ENCODE results near the gene PEBP1. TPM values are rescaled to one million over a fixed set of nuclear protein-coding genes. Genes with fewer than 3 reads are reported as not detected.
A peak's percentile ranks its signal among the peaks of the same experiment; 100 is the strongest.

PEBP1 gene
- total and polyA plus RNA-seq, 10 of the 15 experiments (the other 5 are each of a cell fraction or from before 2014, with no cell fraction given): 79.4 to 415 (median 206) TPM

DNA sequence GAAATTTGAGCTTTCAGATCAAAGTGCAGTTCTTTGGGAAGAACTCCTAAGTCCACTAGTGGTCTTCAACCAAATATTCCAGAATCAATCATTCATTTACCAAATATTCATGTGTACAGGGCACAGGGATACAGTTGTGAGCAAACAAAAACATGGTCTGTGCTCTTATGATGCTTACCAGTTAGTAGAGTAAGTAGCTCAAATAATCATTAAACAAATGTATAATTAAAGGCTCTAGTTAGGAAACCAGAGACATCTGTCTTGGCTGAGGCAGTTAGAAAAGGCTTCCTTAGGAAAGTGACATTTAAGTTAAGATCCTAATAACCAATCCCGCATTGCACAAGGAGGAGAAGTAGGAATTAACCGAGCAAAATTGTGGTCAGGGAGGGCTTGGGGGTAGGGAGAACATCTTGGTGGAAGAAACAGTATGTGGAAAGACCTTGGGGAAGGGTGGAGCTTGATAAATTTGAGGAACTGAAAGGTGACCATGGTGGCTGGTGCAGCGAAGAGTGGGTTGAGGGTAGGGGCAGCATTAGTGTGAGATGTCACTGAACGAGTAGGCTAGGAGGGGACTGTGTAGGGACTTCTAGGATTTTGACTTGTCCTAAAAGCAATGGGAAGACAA is 40.0 kb downstream of the PEBP1 start (continued):
- TF ChIP-seq NRF1 (conservative IDR thresholded peaks at IDR 0.05; ENCODE audit: low read depth, low read length) (no peak), CBX5 (IDR thresholded peaks at IDR 0.05; ENCODE audit: low read depth) (no peak), POU2F2 (IDR thresholded peaks at IDR 0.05; ENCODE audit: borderline replicate concordance, low read depth, low read length) (no peak), NR2C1 (IDR thresholded peaks at IDR 0.05) (no peak), RBBP5 (conservative IDR thresholded peaks at IDR 0.05) (no peak), NFIC (IDR thresholded peaks at IDR 0.05; ENCODE audit: low read depth, low read length) (no peak), RUNX3 (IDR thresholded peaks at IDR 0.05; ENCODE audit: low read length) (peak; percentile 60), ETV6 (conservative IDR thresholded peaks at IDR 0.05 in 1 of 2, IDR thresholded peaks at IDR 0.05 in 1 of 2; ENCODE audit: borderline replicate concordance in 1 of 2, low read depth in 1 of 2) (no peak), CHD2 (IDR thresholded peaks at IDR 0.05; ENCODE audit: borderline replicate concordance, low read depth, low read length) (no peak), CBX3 (IDR thresholded peaks at IDR 0.05; ENCODE audit: borderline replicate concordance, low read depth) (no peak), SPI1 (IDR thresholded peaks at IDR 0.05; ENCODE audit: borderline replicate concordance, insufficient read depth, low read depth, low read length) (peak; percentile 97), CBFB (IDR thresholded peaks at IDR 0.05; ENCODE audit: low read depth) (no peak), ESRRA (IDR thresholded peaks at IDR 0.05; ENCODE audit: low read length) (no peak), ZNF622 (IDR thresholded peaks at IDR 0.05) (no peak), NKRF (conservative IDR thresholded peaks at IDR 0.05) (no peak), TBL1XR1 (IDR thresholded peaks at IDR 0.05; ENCODE audit: low read depth, low read length) (no peak), DPF2 (IDR thresholded peaks at IDR 0.05) (0 out of 2 replicates have a peak, but pooled peaks have one; percentile 33), RELA (IDR thresholded peaks at IDR 0.05; ENCODE audit: borderline replicate concordance, partially characterized antibody) (no peak), TCF3 (IDR thresholded peaks at IDR 0.05; ENCODE audit: borderline replicate concordance, insufficient read depth, low read depth, low read length) (no peak), NFXL1 (IDR thresholded peaks at IDR 0.05; ENCODE audit: borderline replicate concordance) (no peak), BCL11A (IDR thresholded peaks at IDR 0.05; ENCODE audit: low read depth, low read length) (0 out of 2 replicates have a peak, but pooled peaks have one; percentile 31)
- TF ChIP-seq, protein P1, sequence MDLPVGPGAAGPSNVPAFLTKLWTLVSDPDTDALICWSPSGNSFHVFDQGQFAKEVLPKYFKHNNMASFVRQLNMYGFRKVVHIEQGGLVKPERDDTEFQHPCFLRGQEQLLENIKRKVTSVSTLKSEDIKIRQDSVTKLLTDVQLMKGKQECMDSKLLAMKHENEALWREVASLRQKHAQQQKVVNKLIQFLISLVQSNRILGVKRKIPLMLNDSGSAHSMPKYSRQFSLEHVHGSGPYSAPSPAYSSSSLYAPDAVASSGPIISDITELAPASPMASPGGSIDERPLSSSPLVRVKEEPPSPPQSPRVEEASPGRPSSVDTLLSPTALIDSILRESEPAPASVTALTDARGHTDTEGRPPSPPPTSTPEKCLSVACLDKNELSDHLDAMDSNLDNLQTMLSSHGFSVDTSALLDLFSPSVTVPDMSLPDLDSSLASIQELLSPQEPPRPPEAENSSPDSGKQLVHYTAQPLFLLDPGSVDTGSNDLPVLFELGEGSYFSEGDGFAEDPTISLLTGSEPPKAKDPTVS (IDR thresholded peaks at IDR 0.05; ENCODE audit: low read depth, low read length): no peak
- TF ChIP-seq, protein P2, sequence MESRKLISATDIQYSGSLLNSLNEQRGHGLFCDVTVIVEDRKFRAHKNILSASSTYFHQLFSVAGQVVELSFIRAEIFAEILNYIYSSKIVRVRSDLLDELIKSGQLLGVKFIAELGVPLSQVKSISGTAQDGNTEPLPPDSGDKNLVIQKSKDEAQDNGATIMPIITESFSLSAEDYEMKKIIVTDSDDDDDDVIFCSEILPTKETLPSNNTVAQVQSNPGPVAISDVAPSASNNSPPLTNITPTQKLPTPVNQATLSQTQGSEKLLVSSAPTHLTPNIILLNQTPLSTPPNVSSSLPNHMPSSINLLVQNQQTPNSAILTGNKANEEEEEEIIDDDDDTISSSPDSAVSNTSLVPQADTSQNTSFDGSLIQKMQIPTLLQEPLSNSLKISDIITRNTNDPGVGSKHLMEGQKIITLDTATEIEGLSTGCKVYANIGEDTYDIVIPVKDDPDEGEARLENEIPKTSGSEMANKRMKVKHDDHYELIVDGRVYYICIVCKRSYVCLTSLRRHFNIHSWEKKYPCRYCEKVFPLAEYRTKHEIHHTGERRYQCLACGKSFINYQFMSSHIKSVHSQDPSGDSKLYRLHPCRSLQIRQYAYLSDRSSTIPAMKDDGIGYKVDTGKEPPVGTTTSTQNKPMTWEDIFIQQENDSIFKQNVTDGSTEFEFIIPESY (IDR thresholded peaks at IDR 0.05): no peak
- TF ChIP-seq, protein P3, sequence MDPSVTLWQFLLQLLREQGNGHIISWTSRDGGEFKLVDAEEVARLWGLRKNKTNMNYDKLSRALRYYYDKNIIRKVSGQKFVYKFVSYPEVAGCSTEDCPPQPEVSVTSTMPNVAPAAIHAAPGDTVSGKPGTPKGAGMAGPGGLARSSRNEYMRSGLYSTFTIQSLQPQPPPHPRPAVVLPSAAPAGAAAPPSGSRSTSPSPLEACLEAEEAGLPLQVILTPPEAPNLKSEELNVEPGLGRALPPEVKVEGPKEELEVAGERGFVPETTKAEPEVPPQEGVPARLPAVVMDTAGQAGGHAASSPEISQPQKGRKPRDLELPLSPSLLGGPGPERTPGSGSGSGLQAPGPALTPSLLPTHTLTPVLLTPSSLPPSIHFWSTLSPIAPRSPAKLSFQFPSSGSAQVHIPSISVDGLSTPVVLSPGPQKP (IDR thresholded peaks at IDR 0.05; ENCODE audit: low read depth, low read length): no peak

All from GM12878 (cell line).